C4-2B (cell line): ENCODE results near the gene DPP8.
"Not testable (repeated sequence)": the region's sequence is repeated elsewhere in the genome, so short reads cannot be mapped to it uniquely, and the experiment has no call there.

Experiments used
- H3K27ac ChIP-seq: fragments of 450-650 bp; 2 replicates; pipeline ENCODE4 v1.5.1; 2017
- CTCF ChIP-seq: fragments of 450-650 bp; conservative IDR thresholded peaks from 2 replicates; pipeline ENCODE4 v1.5.1; 2017; ENCODE audit warnings: mild to moderate bottlenecking
- ZFX ChIP-seq: fragments of 450-650 bp; IDR thresholded peaks from 2 replicates; pipeline ENCODE4 v1.6.1; 2017

DPP8 gene

GRCh38 chr15:65404186-65404872, 113.2 kb downstream of the DPP8 start:
- TF ChIP-seq ZFX = no peak
- no peak for TF ChIP-seq CTCF
- H3K27ac ChIP-seq = no peak overlapping the region

- no peak overlapping the region for H3K27ac ChIP-seq
- TF ChIP-seq ZFX (no peak), CTCF (no peak)
Observed at GRCh38 chr15:65402961-65403360, 114.5 kb downstream of the DPP8 start.

GRCh38 chr15:65401611-65402240, 115.8 kb downstream of the DPP8 start:
- H3K27ac ChIP-seq = no peak overlapping the region
- TF ChIP-seq ZFX (no peak), CTCF (no peak)

GRCh38 chr15:65400760-65401610, 116.5 kb downstream of the DPP8 start:
- TF ChIP-seq ZFX (no peak), CTCF (peak; percentile 94)
- no peak overlapping the region for H3K27ac ChIP-seq

GRCh38 chr15:65399997-65400396, 117.5 kb downstream of the DPP8 start:
- no peak for TF ChIP-seq CTCF
- TF ChIP-seq ZFX = no peak
- H3K27ac ChIP-seq = no peak overlapping the region

GRCh38 chr15:65399001-65399706, 118.3 kb downstream of the DPP8 start:
- no peak overlapping the region for H3K27ac ChIP-seq
- TF ChIP-seq CTCF (no peak), ZFX (no peak)

GRCh38 chr15:65398486-65398885, 119.0 kb downstream of the DPP8 start:
- not testable (repeated sequence) for H3K27ac ChIP-seq
